Islet of Langerhans (tissue), 1 donor: ENCODE results near the gene TACC3.

ENCODE experiments used
- FAIRE-seq: peaks from one replicate; lab custom pipeline; 2011; peaks lifted over from hg19 to GRCh38; lab: Jason Lieb, UNC

The TACC3 gene

GRCh38 chr4:1760521-1761071, 39.3 kb downstream of the TACC3 start:
- FAIRE-seq = no peak

GRCh38 chr4:1761130-1761689, 39.9 kb downstream of the TACC3 start:
- FAIRE-seq = no peak

GRCh38 chr4:1762264-1763010, 41.1 kb downstream of the TACC3 start:
- FAIRE-seq = no peak

- FAIRE-seq = no peak
These were observed 41.8 kb downstream of the TACC3 start for GRCh38 chr4:1763070-1763549.

- FAIRE-seq = no peak
These were observed 42.3 kb downstream of the TACC3 start for GRCh38 chr4:1763550-1764080.

- no peak for FAIRE-seq
These were observed 43.3 kb downstream of the TACC3 start for GRCh38 chr4:1764670-1765069.

GRCh38 chr4:1765409-1766072, 44.2 kb downstream of the TACC3 start:
- no peak for FAIRE-seq

- no peak for FAIRE-seq
These were observed 45.1 kb downstream of the TACC3 start for GRCh38 chr4:1766106-1767060.

- FAIRE-seq = no peak
These were observed 45.9 kb downstream of the TACC3 start for GRCh38 chr4:1767061-1767769.

- FAIRE-seq = no peak
These were observed 46.5 kb downstream of the TACC3 start for GRCh38 chr4:1767770-1768366.

GRCh38 chr4:1768367-1769034, 47.2 kb downstream of the TACC3 start:
- no peak for FAIRE-seq

GRCh38 chr4:1769692-1770091, 48.4 kb downstream of the TACC3 start:
- FAIRE-seq = no peak

- FAIRE-seq = no peak
These were observed 48.9 kb downstream of the TACC3 start for GRCh38 chr4:1770245-1770644.

GRCh38 chr4:1770791-1771231, 49.5 kb downstream of the TACC3 start:
- no peak for FAIRE-seq

- FAIRE-seq = no peak
These were observed 50.4 kb downstream of the TACC3 start for GRCh38 chr4:1771555-1772305.

- FAIRE-seq = no peak
These were observed 51.7 kb downstream of the TACC3 start for GRCh38 chr4:1772853-1773538.

- FAIRE-seq = no peak
These were observed 52.4 kb downstream of the TACC3 start for GRCh38 chr4:1773754-1774153.

- FAIRE-seq = no peak
These were observed 54.6 kb downstream of the TACC3 start for GRCh38 chr4:1775731-1776500.
